Brain pericyte (primary cell): ENCODE measurements around the gene SLC15A1.

Experiments
- DNase-seq: peaks from one replicate; pipeline ENCODE4 v3.0.0-alpha.2; 2012; ENCODE audit warnings: low read depth, low spot score

The SLC15A1 gene, protein sequence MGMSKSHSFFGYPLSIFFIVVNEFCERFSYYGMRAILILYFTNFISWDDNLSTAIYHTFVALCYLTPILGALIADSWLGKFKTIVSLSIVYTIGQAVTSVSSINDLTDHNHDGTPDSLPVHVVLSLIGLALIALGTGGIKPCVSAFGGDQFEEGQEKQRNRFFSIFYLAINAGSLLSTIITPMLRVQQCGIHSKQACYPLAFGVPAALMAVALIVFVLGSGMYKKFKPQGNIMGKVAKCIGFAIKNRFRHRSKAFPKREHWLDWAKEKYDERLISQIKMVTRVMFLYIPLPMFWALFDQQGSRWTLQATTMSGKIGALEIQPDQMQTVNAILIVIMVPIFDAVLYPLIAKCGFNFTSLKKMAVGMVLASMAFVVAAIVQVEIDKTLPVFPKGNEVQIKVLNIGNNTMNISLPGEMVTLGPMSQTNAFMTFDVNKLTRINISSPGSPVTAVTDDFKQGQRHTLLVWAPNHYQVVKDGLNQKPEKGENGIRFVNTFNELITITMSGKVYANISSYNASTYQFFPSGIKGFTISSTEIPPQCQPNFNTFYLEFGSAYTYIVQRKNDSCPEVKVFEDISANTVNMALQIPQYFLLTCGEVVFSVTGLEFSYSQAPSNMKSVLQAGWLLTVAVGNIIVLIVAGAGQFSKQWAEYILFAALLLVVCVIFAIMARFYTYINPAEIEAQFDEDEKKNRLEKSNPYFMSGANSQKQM

DNA sequence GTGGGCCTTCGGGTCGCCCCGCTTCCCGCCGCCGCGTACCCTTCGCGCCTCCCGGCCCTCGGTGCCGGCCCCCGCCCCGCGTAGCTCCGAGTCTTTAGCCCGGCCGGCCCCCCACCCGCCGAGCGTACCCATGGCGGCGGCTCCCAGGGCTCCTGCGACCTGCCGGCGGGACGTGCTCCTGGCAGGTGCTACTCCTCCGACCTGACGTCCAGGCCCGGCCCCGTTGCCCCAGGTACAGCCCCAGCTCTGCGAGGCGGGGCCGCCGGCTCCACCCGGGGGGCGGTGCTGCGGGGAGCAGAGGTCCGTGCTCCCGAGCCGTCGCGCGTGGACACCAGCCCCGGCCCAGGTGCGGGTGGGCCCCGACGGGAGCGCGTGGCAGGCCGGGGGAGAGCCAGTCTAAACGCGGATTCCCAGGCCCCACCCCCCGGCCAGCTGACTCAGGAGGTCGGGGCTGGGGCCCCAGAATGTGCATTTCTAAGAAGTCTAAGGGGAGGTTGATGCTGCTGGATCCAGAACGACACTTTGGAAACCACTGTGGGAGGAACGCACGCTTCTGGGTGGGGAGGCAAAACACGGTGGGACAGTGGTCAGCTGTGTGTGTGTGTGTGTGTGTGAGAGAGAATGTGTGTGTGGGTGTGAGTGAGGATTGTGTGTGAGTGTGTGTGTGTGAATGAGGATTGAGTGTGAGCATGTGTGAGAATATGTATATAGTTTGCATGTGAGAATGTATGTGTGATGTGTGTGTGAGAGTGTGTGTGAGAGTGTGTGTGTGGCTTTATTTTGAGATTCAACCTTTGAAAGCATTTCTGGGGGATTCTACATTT, at the start of gene SLC15A1:
Gene SLC15A1 (minus strand): TSS at position 206 of the 824 bp plus-strand sequence. CDS start 74 bp downstream, at position 132.
- no peak for DNase-seq

DNA sequence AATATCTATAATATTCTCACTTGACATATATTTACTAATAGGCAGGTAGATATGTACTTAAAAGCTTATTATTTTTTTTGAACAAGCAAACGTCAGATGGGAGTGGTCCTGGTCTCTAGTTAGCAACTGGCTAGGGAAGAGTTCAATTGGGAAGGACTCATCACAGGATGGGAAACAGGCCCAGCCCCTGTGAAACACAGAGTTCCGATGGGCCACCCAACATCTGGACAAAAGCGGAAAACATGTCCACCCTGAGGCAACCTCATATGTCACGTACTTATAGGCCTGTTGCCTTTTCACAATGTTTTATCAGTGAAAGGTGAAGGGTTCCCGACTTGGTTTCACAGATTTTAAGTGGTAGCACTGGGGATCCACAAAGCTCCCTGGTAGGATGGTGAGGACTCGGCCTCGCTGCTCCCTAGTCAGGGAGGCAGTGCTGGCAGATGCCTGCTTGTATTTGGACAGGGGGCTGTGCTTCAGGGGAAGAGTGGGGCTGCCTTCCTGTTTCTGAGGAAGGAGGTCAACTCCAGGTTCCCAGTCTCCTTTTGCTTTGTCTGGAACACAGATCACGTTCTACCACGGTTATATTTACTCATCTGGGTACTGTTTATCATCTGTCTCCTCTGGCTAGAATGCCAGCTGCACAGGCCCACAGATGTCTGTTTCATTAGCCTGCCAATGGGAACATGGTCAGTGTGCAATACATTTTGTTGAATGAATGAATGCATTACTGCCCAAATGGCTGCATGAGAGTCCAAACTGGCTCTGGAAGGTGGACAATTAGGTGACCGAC, 49.4 kb upstream of the SLC15A1 start:
- no peak for DNase-seq

DNA sequence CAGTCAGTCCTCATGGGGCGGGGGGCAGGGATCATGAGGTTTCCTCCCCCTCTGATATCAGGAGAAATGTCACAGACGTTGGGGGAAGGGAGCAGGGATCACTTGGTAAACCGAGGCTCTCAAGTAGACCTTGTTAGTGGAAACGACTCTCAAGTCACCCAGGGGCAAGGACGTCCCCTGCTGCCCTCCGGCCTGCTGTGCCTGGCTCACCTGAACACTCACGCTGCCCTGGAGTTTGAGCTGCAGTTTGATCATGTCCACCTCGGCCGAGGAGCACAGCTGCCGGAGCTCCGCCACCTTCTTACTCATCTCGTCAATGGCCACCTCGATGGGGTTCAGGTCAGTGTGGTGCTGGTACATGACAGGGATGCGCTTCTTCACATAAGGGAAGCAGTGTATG, 47.6 kb upstream of the SLC15A1 start:
- no peak for DNase-seq

GRCh38 chr13:98798849-98799645, 46.6 kb upstream of the SLC15A1 start:
- DNase-seq: no peak

DNA sequence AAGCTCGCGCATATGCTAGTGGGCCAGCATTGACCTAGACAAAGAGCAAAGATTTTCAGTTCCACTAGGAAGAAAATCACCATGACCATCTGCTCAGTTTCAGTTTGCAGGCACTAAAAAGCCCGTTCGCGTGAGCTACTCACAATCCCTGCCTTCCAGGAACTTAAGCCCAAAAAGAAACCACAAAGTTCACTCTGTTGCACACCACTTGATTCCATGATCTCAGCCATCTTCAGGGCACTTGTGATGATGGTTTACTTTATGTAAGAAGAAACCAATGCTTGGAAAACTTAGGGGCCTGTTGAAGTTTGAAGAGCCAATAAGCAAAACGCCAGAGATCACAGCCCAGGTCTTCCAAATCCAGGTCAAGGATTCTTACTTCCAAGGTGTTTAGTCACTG, 45.0 kb upstream of the SLC15A1 start:
- DNase-seq: no peak

- DNase-seq: no peak
Observed at GRCh38 chr13:98796798-98797197, 44.3 kb upstream of the SLC15A1 start.

DNA sequence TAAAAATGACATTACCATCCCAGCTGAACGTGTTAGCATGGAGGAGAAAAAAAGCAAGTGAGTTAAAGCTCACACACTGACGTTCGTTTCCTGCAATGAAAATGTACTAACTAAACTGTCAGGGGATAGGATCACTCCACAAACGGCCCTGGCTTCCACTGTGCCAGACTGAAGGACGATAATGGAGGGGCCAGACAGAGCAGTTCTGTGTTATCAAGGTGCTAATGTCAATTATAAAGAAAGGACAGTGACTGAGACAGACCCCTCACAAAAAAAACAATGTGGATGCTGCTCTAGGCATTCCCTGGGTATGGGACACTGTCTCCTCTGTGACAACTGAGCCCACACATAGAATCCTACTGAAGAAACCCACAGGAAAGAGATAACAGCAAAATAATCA, 43.7 kb upstream of the SLC15A1 start:
- no peak for DNase-seq

DNA sequence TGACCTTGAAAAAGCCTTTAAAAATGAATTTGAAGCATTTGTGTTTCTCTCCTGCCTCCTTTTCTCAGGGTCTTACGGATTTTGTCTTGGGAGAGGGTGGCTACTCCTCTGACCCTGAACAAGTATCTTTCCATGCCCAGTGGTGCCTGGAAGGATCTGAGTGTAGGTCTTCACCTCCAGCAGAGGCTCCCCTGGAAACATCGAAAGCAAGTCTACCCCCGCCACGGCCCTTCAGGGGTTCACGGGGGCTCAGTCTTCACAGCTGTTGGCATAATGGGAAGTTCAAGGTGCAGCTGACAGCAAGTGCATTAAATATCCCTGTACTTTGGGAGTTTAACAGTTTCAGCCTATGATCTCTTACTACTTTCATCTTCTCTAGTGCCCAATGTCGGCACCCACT, 42.7 kb upstream of the SLC15A1 start:
- DNase-seq: no peak

- DNase-seq: no peak
Observed at GRCh38 chr13:98794498-98794897, 42.0 kb upstream of the SLC15A1 start.

DNA sequence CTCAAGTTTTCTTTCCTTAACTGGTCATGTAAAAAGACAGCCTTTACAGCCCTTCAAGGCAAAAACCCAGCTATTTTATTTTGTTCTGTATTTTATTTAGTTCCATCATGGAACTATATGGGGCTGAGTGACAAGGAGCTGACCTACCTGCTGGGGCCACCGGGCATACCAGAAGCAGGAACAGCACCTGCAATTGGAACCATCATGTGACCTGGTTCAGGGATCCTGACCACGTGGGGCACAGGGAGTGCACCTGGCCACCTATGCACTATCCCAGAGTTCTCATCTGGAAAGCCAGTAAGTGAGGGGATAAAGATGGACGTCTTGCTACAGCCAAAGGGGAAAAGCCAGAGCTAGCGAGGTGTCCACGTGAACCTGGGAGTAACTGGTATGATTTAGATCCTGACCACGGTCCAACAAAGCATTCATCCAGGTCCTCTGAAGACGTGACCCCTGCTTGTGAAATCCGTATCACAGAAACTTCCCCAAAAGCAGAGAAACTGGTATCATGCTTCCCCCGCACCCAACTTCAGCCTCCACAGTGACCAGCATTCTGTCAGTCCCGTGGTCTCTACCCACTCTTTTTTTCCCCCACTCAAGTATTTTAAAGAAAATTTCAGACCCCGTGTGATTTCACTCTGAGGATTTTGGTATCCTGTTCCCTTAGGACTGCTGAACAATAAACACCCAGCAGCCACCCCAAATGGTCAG, 40.5 kb upstream of the SLC15A1 start:
- no peak for DNase-seq

DNA sequence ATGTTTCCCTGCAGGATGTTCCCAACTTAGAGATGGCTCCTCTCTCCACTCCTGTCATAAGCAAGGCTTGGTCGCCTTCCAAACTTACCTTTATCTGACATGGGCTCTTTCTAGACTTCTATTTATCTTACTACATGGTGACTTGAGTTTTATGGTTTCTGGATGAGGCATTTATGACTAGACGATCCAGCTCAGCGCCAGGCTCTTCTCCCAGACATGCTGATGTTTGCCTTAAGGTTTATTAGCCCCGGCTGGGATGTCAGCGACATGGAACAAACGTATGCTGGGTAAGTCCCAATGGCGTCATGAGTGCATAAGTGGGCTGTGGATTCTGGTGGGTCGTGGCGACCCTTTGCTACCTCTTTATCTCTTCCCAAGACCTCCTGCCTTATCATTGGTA, 39.8 kb upstream of the SLC15A1 start:
- no peak for DNase-seq

DNA sequence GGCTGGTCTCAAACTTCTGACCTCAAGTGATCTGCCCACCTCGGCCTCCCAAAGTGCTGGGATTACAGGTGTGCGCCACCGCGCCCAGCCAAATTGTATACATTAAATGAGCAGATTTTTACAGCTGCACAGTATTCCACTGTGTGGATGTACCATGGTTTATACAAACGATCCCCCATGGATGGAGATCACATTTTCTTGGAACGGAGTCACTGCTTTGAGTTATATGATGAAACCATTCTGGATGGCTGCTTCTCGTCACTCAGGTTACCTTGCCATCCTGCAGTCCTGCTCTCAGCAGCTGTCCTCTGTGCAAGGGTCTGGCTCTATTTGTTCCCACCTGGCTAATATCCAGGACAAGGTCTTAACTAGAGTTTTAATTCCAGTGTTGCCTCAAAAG, 39.1 kb upstream of the SLC15A1 start:
- no peak for DNase-seq

GRCh38 chr13:98787996-98788395, 35.5 kb upstream of the SLC15A1 start:
- no peak for DNase-seq

DNA sequence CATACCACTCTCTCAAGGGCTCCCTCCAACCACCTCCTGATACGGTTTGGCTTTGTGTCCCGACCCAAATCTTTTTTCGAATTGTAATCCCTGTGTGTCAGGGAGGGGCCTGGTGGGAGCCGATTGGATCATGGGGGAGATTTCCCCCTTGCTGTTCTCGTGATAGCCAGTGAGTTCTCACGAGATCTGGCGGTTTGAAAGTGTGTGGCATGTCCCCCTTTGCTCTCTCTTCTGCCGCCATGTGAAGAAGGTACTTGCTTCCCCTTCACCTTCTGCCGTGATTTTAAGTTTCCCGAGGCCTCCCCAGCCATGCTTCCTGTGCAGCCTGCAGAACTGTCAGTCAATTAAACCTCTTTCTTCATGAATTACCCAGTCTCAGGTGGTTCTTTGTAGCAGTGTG, 34.7 kb upstream of the SLC15A1 start:
- DNase-seq: no peak

DNA sequence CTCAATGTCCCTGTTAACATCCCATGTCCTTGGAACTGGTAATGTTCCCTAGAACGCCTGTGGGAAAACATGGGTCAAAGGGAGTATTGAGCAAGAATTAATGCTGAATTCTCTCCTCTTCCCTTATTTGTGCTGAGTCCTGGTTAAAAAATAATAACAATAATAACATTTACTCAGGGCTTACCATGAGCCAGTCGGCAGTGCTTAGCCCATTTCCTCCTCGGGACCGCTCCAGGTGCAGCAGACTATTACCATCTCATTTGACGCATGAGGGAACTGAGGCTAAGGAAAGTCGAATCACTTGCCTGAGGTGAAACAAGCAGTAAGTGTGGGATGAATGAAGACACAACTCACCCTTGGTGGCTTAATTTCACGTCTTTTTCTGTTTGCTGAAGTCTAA, 33.6 kb upstream of the SLC15A1 start:
- DNase-seq: no peak

- no peak for DNase-seq
Observed at GRCh38 chr13:98785405-98785804, 32.9 kb upstream of the SLC15A1 start.

DNA sequence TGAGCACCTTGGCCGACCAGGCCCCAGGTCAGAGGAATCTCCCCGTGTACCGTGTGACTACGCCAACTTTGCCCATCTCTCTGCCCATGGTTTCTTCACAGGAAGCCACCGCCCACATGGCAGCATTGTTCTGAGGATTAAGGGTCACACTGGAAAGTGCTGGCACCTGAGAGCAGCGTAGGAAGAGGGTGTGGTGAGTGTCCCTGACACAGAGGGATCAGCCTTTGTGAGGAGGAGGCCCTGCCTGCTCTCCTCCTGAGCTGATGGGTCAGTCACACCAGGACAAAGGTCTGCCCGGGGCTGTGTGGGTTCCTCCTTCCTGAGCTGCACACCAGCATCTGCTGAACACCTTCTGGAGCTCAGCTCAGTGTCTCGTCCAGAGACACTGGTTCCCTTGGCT, 32.2 kb upstream of the SLC15A1 start:
- DNase-seq: no peak

GRCh38 chr13:98783856-98784478, 31.5 kb upstream of the SLC15A1 start:
- no peak for DNase-seq

GRCh38 chr13:98782654-98783053, 30.2 kb upstream of the SLC15A1 start:
- DNase-seq: no peak

- DNase-seq: no peak
Observed at GRCh38 chr13:98781905-98782304, 29.4 kb upstream of the SLC15A1 start.
